Measurements from ENCODE around the gene SERP1. TPM values are rescaled to one million over a fixed set of nuclear protein-coding genes. Genes with fewer than 3 reads are reported as not detected.
A peak's percentile ranks its signal among the peaks of the same experiment; 100 is the strongest.

Gene SERP1
- total and polyA plus RNA-seq, 10 donors = 64.0 to 441 (median 101) TPM

- intact Hi-C loops (cut with DNase I; ENCODE audit: low total_unique reads) = no loop called here
- peaks cover 3 to 42% (median 5%) of the 10 kb centered on the region in 6 donors for H3K4me1 ChIP-seq
- TF ChIP-seq, protein P1, sequence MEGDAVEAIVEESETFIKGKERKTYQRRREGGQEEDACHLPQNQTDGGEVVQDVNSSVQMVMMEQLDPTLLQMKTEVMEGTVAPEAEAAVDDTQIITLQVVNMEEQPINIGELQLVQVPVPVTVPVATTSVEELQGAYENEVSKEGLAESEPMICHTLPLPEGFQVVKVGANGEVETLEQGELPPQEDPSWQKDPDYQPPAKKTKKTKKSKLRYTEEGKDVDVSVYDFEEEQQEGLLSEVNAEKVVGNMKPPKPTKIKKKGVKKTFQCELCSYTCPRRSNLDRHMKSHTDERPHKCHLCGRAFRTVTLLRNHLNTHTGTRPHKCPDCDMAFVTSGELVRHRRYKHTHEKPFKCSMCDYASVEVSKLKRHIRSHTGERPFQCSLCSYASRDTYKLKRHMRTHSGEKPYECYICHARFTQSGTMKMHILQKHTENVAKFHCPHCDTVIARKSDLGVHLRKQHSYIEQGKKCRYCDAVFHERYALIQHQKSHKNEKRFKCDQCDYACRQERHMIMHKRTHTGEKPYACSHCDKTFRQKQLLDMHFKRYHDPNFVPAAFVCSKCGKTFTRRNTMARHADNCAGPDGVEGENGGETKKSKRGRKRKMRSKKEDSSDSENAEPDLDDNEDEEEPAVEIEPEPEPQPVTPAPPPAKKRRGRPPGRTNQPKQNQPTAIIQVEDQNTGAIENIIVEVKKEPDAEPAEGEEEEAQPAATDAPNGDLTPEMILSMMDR (IDR thresholded peaks at IDR 0.05 in 8 of 11, conservative IDR thresholded peaks at IDR 0.05 in 3 of 11) = no peak
- no peak for TF ChIP-seq POLR2AphosphoS5 (IDR thresholded peaks at IDR 0.05)
- no peak for TF ChIP-seq POLR2A (IDR thresholded peaks at IDR 0.05)
- H3K27ac ChIP-seq = peak overlapping the region in 1 of 8 donors; percentile 12
- H3K27me3 ChIP-seq (replicated peaks in 1 of 7) = no peaks in the 10 kb centered on the region
- no peak for DNase-seq
- no peak overlapping the region for H3K4me3 ChIP-seq
- H3K9me3 ChIP-seq = no peaks in the 10 kb centered on the region
- H3K36me3 ChIP-seq = peaks cover 0 to 92% (median 47%) of the 10 kb centered on the region in 6 donors
- WGBS, 5 donors = 86 to 97% (median 90%) methylated on average over 4 of the region's 4 CpGs
These were observed 9.7 kb upstream of the SERP1 start for GRCh38 chr3:150555859-150556436.

DNA sequence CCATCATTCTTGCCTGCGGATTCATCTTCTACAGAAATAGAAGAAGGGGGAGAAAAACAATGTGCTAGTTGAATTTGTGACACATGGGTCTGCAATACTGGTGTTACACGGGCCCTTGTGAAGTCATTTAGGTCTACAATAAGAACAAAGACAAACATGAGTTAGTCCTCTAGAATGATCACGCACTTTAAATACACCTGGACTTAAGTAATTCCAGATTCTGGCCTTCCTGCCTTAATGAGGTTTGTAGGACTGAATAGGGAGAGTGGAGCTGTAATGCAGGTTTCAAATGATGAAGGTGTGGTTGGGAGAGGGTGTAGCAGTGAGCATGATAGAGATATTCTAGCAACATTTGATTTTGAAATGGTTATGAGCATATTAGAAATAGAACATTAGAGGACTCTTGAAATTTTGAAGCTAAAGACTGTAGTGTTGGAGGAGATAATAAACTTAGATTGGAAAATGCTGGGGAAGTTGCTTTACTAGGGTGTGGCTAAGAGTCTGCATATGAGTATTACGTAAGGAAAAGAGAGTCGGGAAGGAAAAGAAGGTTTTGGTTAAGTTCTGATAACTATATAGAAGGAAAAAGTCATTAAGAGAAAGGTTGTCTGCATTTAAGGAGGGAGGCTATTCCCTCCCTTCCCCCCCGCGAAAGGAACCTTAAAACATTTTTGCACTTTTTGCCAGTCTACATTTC, 897 bp upstream of the SERP1 start:
- Histone ChIP-seq H3K27me3 (replicated peaks in 1 of 7) (no peaks in the 10 kb centered on the region), H3K9me3 (no peaks in the 10 kb centered on the region), H3K4me1 (peaks cover 19 to 80% (median 61%) of the 10 kb centered on the region in 6 donors), H3K4me3 (peak overlapping the region; percentile 64 to 82 (median 74)), H3K27ac (peak overlapping the region; percentile 99 to 100 (median 99)), H3K36me3 (peaks cover 0 to 52% (median 7%) of the 10 kb centered on the region in 6 donors)
- 15 to 22% (median 18%) methylated on average over 7 of the region's 7 CpGs for WGBS, 5 donors
- intact Hi-C loops (cut with DNase I; ENCODE audit: low total_unique reads) = no loop called here
- TF ChIP-seq, protein P1 (IDR thresholded peaks at IDR 0.05 in 8 of 11, conservative IDR thresholded peaks at IDR 0.05 in 3 of 11) = no peak
- no peak for TF ChIP-seq POLR2AphosphoS5 (IDR thresholded peaks at IDR 0.05)
- TF ChIP-seq POLR2A (IDR thresholded peaks at IDR 0.05) = no peak
- no peak for DNase-seq

GRCh38 chr3:150545419-150546225, 674 bp downstream of the SERP1 start:
- Histone ChIP-seq H3K36me3 (peaks cover 0 to 37% (median 4%) of the 10 kb centered on the region in 6 donors), H3K4me3 (peak overlapping the region; percentile 64 to 82 (median 76)), H3K27me3 (replicated peaks in 1 of 7) (no peaks in the 10 kb centered on the region), H3K4me1 (peaks cover 16 to 86% (median 65%) of the 10 kb centered on the region in 6 donors), H3K27ac (peak overlapping the region; percentile 99 to 100 (median 99)), H3K9me3 (no peaks in the 10 kb centered on the region)
- no peak for DNase-seq
- 0 to 1% (median 1%) methylated on average over 37 to 54 of the region's 54 CpGs for WGBS, 5 donors
- TF ChIP-seq POLR2A (IDR thresholded peaks at IDR 0.05) (no peak), POLR2AphosphoS5 (IDR thresholded peaks at IDR 0.05) (no peak)
- TF ChIP-seq, protein P1 (IDR thresholded peaks at IDR 0.05 in 8 of 11, conservative IDR thresholded peaks at IDR 0.05 in 3 of 11) = no peak
- intact Hi-C loops (cut with DNase I; ENCODE audit: low total_unique reads) = no loop called here
